Forelimb muscle (tissue), 1 donor: ENCODE measurements around the gene ADCK2. TPM values are rescaled to one million over a fixed set of nuclear protein-coding genes. Genes with fewer than 3 reads are reported as not detected.
"Not testable (repeated sequence)": the region's sequence is repeated elsewhere in the genome, so short reads cannot be mapped to it uniquely, and the experiment has no call there.

Experiments used
- DNase-seq: peaks from one replicate; pipeline ENCODE4 v3.0.0-alpha.2; 2013; ENCODE audit warnings: low read depth
- polyA plus RNA-seq: library from polyadenylated mRNA; unstranded; fragments of 120-200 nt; gene quantifications from one replicate; pipeline ENCODE4 v1.2.1, GENCODE V29; 2013; ENCODE audit not compliant: insufficient read length

ADCK2 gene
- polyA plus RNA-seq, 1 donor = 10.1 TPM

- DNase-seq = no peak
Measured at GRCh38 chr7:140673063-140673773, 473 bp downstream of the ADCK2 start.

- no peak for DNase-seq
Measured at GRCh38 chr7:140673774-140674155, 1.0 kb downstream of the ADCK2 start.

GRCh38 chr7:140674356-140674800 is 1.6 kb downstream of the ADCK2 start:
- DNase-seq = no peak

- no peak for DNase-seq
Measured at GRCh38 chr7:140674899-140675701, 2.4 kb downstream of the ADCK2 start.

GRCh38 chr7:140675726-140676125 is 3.0 kb downstream of the ADCK2 start:
- DNase-seq = no peak

GRCh38 chr7:140676306-140676705 is 3.6 kb downstream of the ADCK2 start:
- no peak for DNase-seq

- not testable (repeated sequence) for DNase-seq
Measured at GRCh38 chr7:140676956-140677355, 4.2 kb downstream of the ADCK2 start.

- DNase-seq = no peak
Measured at GRCh38 chr7:140677496-140677895, 4.8 kb downstream of the ADCK2 start.

GRCh38 chr7:140678081-140678815 is 5.5 kb downstream of the ADCK2 start:
- no peak for DNase-seq

- DNase-seq = no peak
Measured at GRCh38 chr7:140678816-140679130, 6.0 kb downstream of the ADCK2 start.

GRCh38 chr7:140679186-140679585 is 6.4 kb downstream of the ADCK2 start:
- DNase-seq = no peak

GRCh38 chr7:140680886-140681285 is 8.1 kb downstream of the ADCK2 start:
- DNase-seq = no peak

GRCh38 chr7:140681766-140682165 is 9.0 kb downstream of the ADCK2 start:
- no peak for DNase-seq

GRCh38 chr7:140683657-140684056 is 10.9 kb downstream of the ADCK2 start:
- no peak for DNase-seq

- no peak for DNase-seq
Measured at GRCh38 chr7:140684066-140684950, 11.6 kb downstream of the ADCK2 start.

GRCh38 chr7:140685407-140686087 is 12.8 kb downstream of the ADCK2 start:
- no peak for DNase-seq

GRCh38 chr7:140686921-140687320 is 14.2 kb downstream of the ADCK2 start:
- DNase-seq = no peak

- DNase-seq = no peak
Measured at GRCh38 chr7:140688341-140688740, 15.6 kb downstream of the ADCK2 start.

- DNase-seq = no peak
Measured at GRCh38 chr7:140689199-140690152, 16.7 kb downstream of the ADCK2 start.
